Sigmoid colon (tissue), 7 donors: Measurements from ENCODE around the gene SLAMF1. TPM values are rescaled to one million over a fixed set of nuclear protein-coding genes. Genes with fewer than 3 reads are reported as not detected.

Experiments
- DNase-seq: peaks from one replicate; pipeline ENCODE4 v3.0.0-alpha.2; 2019
- H3K27ac ChIP-seq, 4 donors: fragments of 200-600 bp; sonication (generic); one replicate each; pipeline ENCODE4 v1.5.1; 2016 to 2019; ENCODE audit warnings: mild to moderate bottlenecking in 1 of 4
- H3K27me3 ChIP-seq, 3 donors: fragments of 200-600 bp; sonication (generic); one replicate each; pipeline ENCODE4 v1.5.1; 2019; ENCODE audit warnings: mild to moderate bottlenecking in 1 of 3
- H3K36me3 ChIP-seq, 4 donors: fragments of 200-600 bp; sonication (generic); one replicate each; pipeline ENCODE4 v1.5.1; 2016 to 2019
- H3K4me1 ChIP-seq, 4 donors: fragments of 200-600 bp; sonication (generic); one replicate each; pipeline ENCODE4 v1.5.1; 2017 to 2019
- H3K4me3 ChIP-seq, 4 donors: fragments of 200-600 bp; sonication (generic); one replicate each; pipeline ENCODE4 v1.5.1; 2017 to 2019; ENCODE audit warnings: mild to moderate bottlenecking in 2 of 4, moderate library complexity in 1 of 4
- H3K9me3 ChIP-seq, 4 donors: fragments of 200-600 bp in 3 of 4; sonication (generic) in 3 of 4; one replicate each; pipeline versions ENCODE4 v1.5.1 to v1.6.1; 2013 to 2019
- CTCF ChIP-seq, 4 experiments: fragments of 450-650 bp in 3 of 4; fragments of 200-600 bp in 1 of 4; IDR thresholded peaks; one replicate each; pipeline ENCODE4 v1.5.1; 2016 to 2019; ENCODE audit warnings: antibody characterized with exemption in 4 of 4, mild to moderate bottlenecking in 3 of 4, moderate library complexity in 2 of 4
- EP300 ChIP-seq, 4 donors: sonication (generic); formaldehyde crosslinking; IDR thresholded peaks; one replicate each; pipeline ENCODE4 v1.6.1; 2017; ENCODE audit warnings: antibody characterized with exemption in 4 of 4
- POLR2A ChIP-seq, 2 donors: fragments of 450-650 bp; IDR thresholded peaks; one replicate each; pipeline ENCODE4 v1.6.1; 2016; ENCODE audit warnings: antibody characterized with exemption in 2 of 2, mild to moderate bottlenecking in 2 of 2, moderate library complexity in 2 of 2
- POLR2AphosphoS5 ChIP-seq, 4 donors: sonication (generic); formaldehyde crosslinking; IDR thresholded peaks; one replicate each; pipeline ENCODE4 v1.6.1; 2017; ENCODE audit warnings: antibody characterized with exemption in 4 of 4
- WGBS, 2 donors: extraction: QIAGEN DNeasy Blood & Tissue Kit; methylation state at CpG; one replicate each; pipeline ENCODE4 v1.1.7; 2013; 5-methylcytosine and 5-hydroxymethylcytosine counted together
- intact Hi-C: fragments of 100-400 bp; cut with DNase I; formaldehyde crosslinking; loops from one replicate; pipeline ENCODE4 v1.15.1; 2023
- polyA plus RNA-seq, 3 donors: library from polyadenylated mRNA; stranded (reverse); fragments of 200-250 nt; gene quantifications; one replicate each; pipeline ENCODE4 v1.2.3, GENCODE V29; 2013
- total RNA-seq, 4 donors: library from RNA; depleted of rRNA; stranded (reverse); fragments of >200 nt; gene quantifications; one replicate each; pipeline ENCODE4 v1.1.0, GENCODE V29; 2016
- donor health status: healthy with polysubstance abuse.
- donor health status: Bipolar disorder and iron deficiency.
- donor health status: healthy.

The SLAMF1 gene
- total and polyA plus RNA-seq, 7 donors: under 0.01 to 6.1 (median 0.28) TPM; not detected in 2

- TF ChIP-seq POLR2A (IDR thresholded peaks at IDR 0.05): no peak
- no peak for TF ChIP-seq POLR2AphosphoS5 (IDR thresholded peaks at IDR 0.05)
- TF ChIP-seq CTCF (IDR thresholded peaks at IDR 0.05): no peak
- no peak for TF ChIP-seq EP300 (IDR thresholded peaks at IDR 0.05)
- H3K9me3 ChIP-seq: no peaks in the 10 kb centered on the region
- no peaks in the 10 kb centered on the region for H3K36me3 ChIP-seq
- 57 to 80% methylated on average over 8 of the region's 8 CpGs for WGBS, 2 donors
- H3K4me1 ChIP-seq: no peaks in the 10 kb centered on the region
- intact Hi-C loops: no loop called here
- no peak for DNase-seq
- no peak overlapping the region for H3K4me3 ChIP-seq
- no peak overlapping the region for H3K27ac ChIP-seq
- no peaks in the 10 kb centered on the region for H3K27me3 ChIP-seq
Observed at GRCh38 chr1:160641323-160642280, 5.2 kb downstream of the SLAMF1 start.

GRCh38 chr1:160640359-160641123 lies 6.3 kb downstream of the SLAMF1 start:
- no peak for DNase-seq
- intact Hi-C loops: no loop called here
- TF ChIP-seq CTCF (IDR thresholded peaks at IDR 0.05) (no peak), POLR2A (IDR thresholded peaks at IDR 0.05) (no peak), EP300 (IDR thresholded peaks at IDR 0.05) (no peak), POLR2AphosphoS5 (IDR thresholded peaks at IDR 0.05) (no peak)
- 90 to 92% methylated on average over 2 of the region's 2 CpGs for WGBS, 2 donors
- Histone ChIP-seq H3K27ac (no peak overlapping the region), H3K36me3 (no peaks in the 10 kb centered on the region), H3K9me3 (no peaks in the 10 kb centered on the region), H3K27me3 (no peaks in the 10 kb centered on the region), H3K4me3 (no peak overlapping the region), H3K4me1 (no peaks in the 10 kb centered on the region)

GRCh38 chr1:160639652-160640051 lies 7.2 kb downstream of the SLAMF1 start:
- no peak overlapping the region for H3K27ac ChIP-seq
- no peaks in the 10 kb centered on the region for H3K4me1 ChIP-seq
- H3K4me3 ChIP-seq: no peak overlapping the region
- DNase-seq: no peak
- H3K36me3 ChIP-seq: no peaks in the 10 kb centered on the region
- no peaks in the 10 kb centered on the region for H3K27me3 ChIP-seq
- no peaks in the 10 kb centered on the region for H3K9me3 ChIP-seq
- TF ChIP-seq EP300 (IDR thresholded peaks at IDR 0.05) (no peak), CTCF (IDR thresholded peaks at IDR 0.05) (no peak)
- 28 to 33% methylated on average over 3 of the region's 3 CpGs for WGBS, 2 donors
- intact Hi-C loops: no loop called here

GRCh38 chr1:160638926-160639325 lies 7.9 kb downstream of the SLAMF1 start:
- WGBS, 2 donors: 83 to 86% methylated on average over 6 of the region's 6 CpGs
- Histone ChIP-seq H3K36me3 (no peaks in the 10 kb centered on the region), H3K27me3 (no peaks in the 10 kb centered on the region), H3K9me3 (no peaks in the 10 kb centered on the region), H3K27ac (no peak overlapping the region), H3K4me1 (no peaks in the 10 kb centered on the region), H3K4me3 (no peak overlapping the region)
- TF ChIP-seq CTCF (IDR thresholded peaks at IDR 0.05) (no peak), POLR2AphosphoS5 (IDR thresholded peaks at IDR 0.05) (no peak), EP300 (IDR thresholded peaks at IDR 0.05) (no peak), POLR2A (IDR thresholded peaks at IDR 0.05) (no peak)
- DNase-seq: no peak
- intact Hi-C loops: no loop called here
